Common myeloid progenitor, CD34-positive (primary cell): Measurements from ENCODE around the gene PTGIS.
A peak's percentile ranks its signal among the peaks of the same experiment; 100 is the strongest.

Experiments
- CTCF ChIA-PET: fragments of 350-600 bp; sonication (Branson Sonifier 250); formaldehyde crosslinking; loops from one replicate; lab custom pipeline; 2021; ENCODE audit warnings: antibody characterized with exemption; lab: Charles Lee
- POLR2A ChIA-PET: fragments of 350-600 bp; sonication (Branson Sonifier 250); formaldehyde crosslinking; loops from one replicate; lab custom pipeline; 2021; ENCODE audit warnings: antibody characterized with exemption; lab: Charles Lee
- DNase-seq, 3 donors: peaks; one replicate each; pipeline versions ENCODE4 v3.0.0 to v3.0.0-alpha.2; 2013
- H3K27ac ChIP-seq, 2 experiments: 1 replicate in 1 of 2; 2 replicates in 1 of 2; pipeline ENCODE4 v1.7.0; 2013; ENCODE audit warnings: inconsistent platforms in 2 of 2, low read length in 2 of 2, mild to moderate bottlenecking in 2 of 2, low read depth in 1 of 2, moderate library complexity in 1 of 2; ENCODE audit not compliant: severe bottlenecking in 2 of 2, insufficient read depth in 1 of 2, poor library complexity in 1 of 2
- H3K27me3 ChIP-seq, 5 experiments: replicated peaks in 2 of 5; 1 replicate in 3 of 5; 2 replicates in 2 of 5; pipeline versions ENCODE4 v1.6.1 to v1.7.0; 2013; ENCODE audit warnings: low read length in 4 of 5, mild to moderate bottlenecking in 2 of 5, moderate library complexity in 2 of 5, inconsistent platforms in 1 of 5; ENCODE audit not compliant: insufficient read depth in 5 of 5, control insufficient read depth in 4 of 5
- H3K36me3 ChIP-seq, 4 experiments: 1 replicate in 2 of 4; 2 replicates in 2 of 4; pipeline versions ENCODE4 v1.6.1 to v1.7.0; 2013; ENCODE audit warnings: low read length in 3 of 4, control low read depth in 1 of 4, mild to moderate bottlenecking in 1 of 4; ENCODE audit not compliant: control insufficient read depth in 4 of 4, insufficient read depth in 4 of 4
- H3K4me1 ChIP-seq, 4 experiments: 1 replicate in 3 of 4; 2 replicates in 1 of 4; pipeline versions ENCODE4 v1.6.1 to v1.7.1; 2013; ENCODE audit warnings: low read length in 3 of 4, mild to moderate bottlenecking in 3 of 4, control low read depth in 1 of 4, inconsistent platforms in 1 of 4, moderate library complexity in 1 of 4; ENCODE audit not compliant: control insufficient read depth in 4 of 4, insufficient read depth in 4 of 4; ENCODE audit errors: control extremely low read depth in 1 of 4
- H3K4me3 ChIP-seq, 7 experiments: 1 replicate in 4 of 7; 2 replicates in 3 of 7; pipeline versions ENCODE4 v1.5.1 to v1.7.0; 2013; ENCODE audit warnings: mild to moderate bottlenecking in 7 of 7, low read length in 6 of 7, moderate library complexity in 6 of 7, inconsistent platforms in 2 of 7, low read depth in 2 of 7, control low read depth in 1 of 7; ENCODE audit not compliant: insufficient read depth in 4 of 7, control insufficient read depth in 1 of 7; ENCODE audit errors: extremely low read depth in 1 of 7
- H3K9me3 ChIP-seq, 5 experiments: 1 replicate in 4 of 5; 2 replicates in 1 of 5; pipeline versions ENCODE4 v1.6.1 to v1.7.1; 2013; ENCODE audit warnings: low read length in 4 of 5, mild to moderate bottlenecking in 2 of 5, inconsistent platforms in 1 of 5, low read depth in 1 of 5, moderate library complexity in 1 of 5; ENCODE audit not compliant: control insufficient read depth in 4 of 5, insufficient read depth in 2 of 5; ENCODE audit errors: control extremely low read depth in 1 of 5
- WGBS: methylation state at CpG from one replicate; pipeline ENCODE4 v1.1.5; 2013; ENCODE audit not compliant: insufficient coverage; 5-methylcytosine and 5-hydroxymethylcytosine counted together

PTGIS gene

DNA sequence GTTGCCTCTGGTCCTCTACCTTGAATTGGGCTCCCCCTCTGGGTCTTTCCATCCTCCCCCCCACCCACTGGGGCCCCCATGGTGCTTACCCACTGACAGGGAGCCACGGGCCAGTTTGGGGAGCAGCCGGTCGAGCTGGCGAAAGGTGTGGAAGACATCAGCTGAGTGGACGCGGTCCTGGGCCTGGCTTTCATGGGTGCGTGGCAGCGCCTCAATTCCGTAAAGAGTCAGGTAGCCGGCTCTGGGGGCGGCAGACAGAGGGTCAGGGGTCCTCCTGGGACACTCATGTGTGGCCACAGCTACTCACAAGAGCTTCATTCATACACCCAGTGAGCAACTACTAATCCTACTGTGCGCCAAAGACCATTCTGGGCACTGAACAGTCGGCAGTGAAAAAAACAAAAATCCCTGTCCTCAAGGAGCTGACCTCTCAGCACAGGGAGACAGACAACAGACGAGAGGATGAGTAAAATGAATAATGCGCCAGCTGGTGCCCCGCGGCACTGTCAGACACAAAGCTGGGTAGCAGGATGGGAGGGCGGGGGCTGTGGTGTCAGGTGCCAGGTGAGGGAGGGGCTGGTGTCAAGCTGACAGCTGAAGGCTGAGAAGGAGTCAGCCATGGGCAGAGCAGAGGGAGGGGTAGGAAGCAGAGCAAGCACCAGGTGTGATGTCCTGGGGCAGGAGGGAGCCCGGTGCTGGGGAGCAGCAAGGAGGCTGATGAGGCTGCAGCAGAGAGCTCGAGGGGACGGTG is 28.3 kb downstream of the PTGIS start:
- Histone ChIP-seq H3K4me1 (peaks cover 0 to 8% (median 6%) of the 10 kb centered on the region in 4 experiments), H3K27me3 (peaks cover 0 to 16% (median 3%) of the 10 kb centered on the region in 5 experiments), H3K4me3 (no peak overlapping the region), H3K9me3 (peaks cover 0 to 8% (median 5%) of the 10 kb centered on the region in 5 experiments), H3K27ac (no peak overlapping the region), H3K36me3 (no peaks in the 10 kb centered on the region)
- CTCF ChIA-PET, result interaction anchor here (0.9 to 12.5 kb wide), 10 partner anchors 14 to 348 kb away, joined by 3 to 155 read pairs (median 4); no protein-coding TSS in a partner anchor
- POLR2A ChIA-PET, result interaction anchor here (0.6 kb wide), 1 partner anchor 1946 kb away, joined by 3 read pairs; no protein-coding TSS in a partner anchor
- no peak for DNase-seq
- 95% methylated on average over 20 of the region's 21 CpGs for WGBS

DNA sequence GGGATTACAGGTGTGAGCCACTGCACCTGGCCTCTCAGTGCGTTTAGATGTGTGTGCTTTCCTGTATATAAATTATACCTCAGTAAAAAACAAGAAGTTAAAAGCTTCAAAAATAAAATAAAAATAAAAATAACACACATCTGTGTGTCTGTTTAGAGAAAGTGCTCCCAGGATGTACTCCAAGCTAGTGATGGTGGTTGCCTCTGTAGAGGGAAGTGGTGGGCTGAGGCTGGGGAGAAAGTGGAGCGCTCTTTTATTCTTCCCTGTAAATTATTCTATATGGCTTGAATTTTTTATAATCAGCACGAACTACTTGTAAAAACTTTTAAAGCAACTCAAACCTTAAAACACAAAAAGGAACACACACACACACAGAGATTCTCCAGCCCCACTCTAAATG is 29.0 kb downstream of the PTGIS start:
- peaks cover 0 to 8% (median 5%) of the 10 kb centered on the region in 5 experiments for H3K9me3 ChIP-seq
- no peak overlapping the region for H3K27ac ChIP-seq
- DNase-seq, result no peak
- peaks cover 0 to 15% (median 9%) of the 10 kb centered on the region in 4 experiments for H3K4me1 ChIP-seq
- ChIA-PET CTCF (interaction anchor here (0.9 to 12.5 kb wide), 7 partner anchors 8 to 349 kb away, joined by 3 to 155 read pairs (median 4); no protein-coding TSS in a partner anchor), POLR2A (no interaction called here)
- no CpG with 5 or more reads among the region's 3 CpGs for WGBS
- H3K36me3 ChIP-seq, result no peaks in the 10 kb centered on the region
- peaks cover 0 to 16% (median 3%) of the 10 kb centered on the region in 5 experiments for H3K27me3 ChIP-seq
- no peak overlapping the region for H3K4me3 ChIP-seq

DNA sequence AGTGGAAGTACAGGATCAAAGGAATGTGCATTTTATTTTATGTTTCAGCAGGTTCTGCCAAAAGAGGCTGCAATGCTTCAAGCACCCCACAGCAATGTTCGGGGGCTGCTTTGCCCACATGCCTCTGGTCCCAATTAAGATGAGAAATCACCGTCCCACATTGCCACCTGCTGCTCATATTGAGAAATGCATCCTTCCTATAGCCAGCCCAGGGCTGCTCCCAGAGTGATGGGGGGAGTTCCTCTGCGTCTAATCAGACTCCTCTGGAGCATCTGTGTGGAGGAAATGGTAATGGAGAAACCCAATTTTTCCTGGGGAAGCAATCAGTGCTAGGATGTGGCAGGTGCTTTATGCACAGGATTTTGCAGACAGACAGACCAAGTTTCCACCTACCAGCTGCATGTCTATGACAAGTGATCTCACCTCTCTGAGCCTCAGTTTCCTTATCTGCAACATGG is 33.7 kb downstream of the PTGIS start:
- peak; percentile 65 to 82 (median 80) for DNase-seq

DNA sequence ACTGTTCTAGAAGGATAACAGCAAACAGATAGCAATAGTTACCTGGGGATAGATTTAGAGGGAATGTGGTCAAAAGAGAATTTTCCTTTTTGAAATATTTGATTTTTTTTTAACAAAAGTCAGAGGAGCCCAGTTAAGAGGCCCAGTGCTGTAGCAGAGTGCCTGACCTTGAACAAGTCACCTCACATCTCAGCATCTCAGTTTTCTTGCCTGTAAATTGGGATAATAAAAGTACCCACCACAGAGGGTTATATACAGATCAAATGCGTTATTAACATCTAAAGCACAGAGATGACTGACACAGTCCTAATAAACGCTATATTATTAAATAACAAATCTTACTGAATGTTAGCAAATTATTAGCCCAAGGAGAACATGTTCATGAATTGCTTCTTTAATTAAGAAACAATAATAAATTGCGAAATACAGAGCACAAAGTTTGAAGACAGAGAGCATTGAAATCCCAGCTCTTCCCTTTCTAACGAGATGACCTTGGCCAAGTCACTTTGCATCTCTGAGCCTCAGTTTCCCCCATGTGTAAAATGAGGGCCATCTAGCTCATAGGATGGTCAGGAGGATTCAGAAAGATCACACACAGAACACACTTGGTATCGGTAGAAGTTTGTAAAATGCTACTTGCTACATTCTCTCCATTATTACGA is 35.5 kb downstream of the PTGIS start:
- Histone ChIP-seq H3K27me3 (peaks cover 0 to 21% (median 0%) of the 10 kb centered on the region in 5 experiments), H3K4me1 (peaks cover 0 to 16% (median 9%) of the 10 kb centered on the region in 4 experiments), H3K36me3 (no peaks in the 10 kb centered on the region), H3K27ac (no peak overlapping the region), H3K4me3 (no peak overlapping the region), H3K9me3 (no peaks in the 10 kb centered on the region)
- ChIA-PET CTCF (interaction anchor here (1.0 to 1.6 kb wide), 2 partner anchors 199 to 201 kb away, joined by 3 read pairs; no protein-coding TSS in a partner anchor), POLR2A (no interaction called here)
- 100% methylated on average over 1 of the region's 6 CpGs for WGBS
- no peak for DNase-seq

More for the DNA sequence above, 33.7 kb downstream of the PTGIS start:
- H3K27me3 ChIP-seq, result peaks cover 0 to 21% (median 3%) of the 10 kb centered on the region in 5 experiments
- WGBS, result 0% methylated on average over 1 of the region's 3 CpGs
- CTCF ChIA-PET, result interaction anchor here (0.7 to 1.9 kb wide), 6 partner anchors 199 to 325 kb away, joined by 3 to 7 read pairs (median 4); no protein-coding TSS in a partner anchor
- no peak overlapping the region for H3K4me3 ChIP-seq
- POLR2A ChIA-PET, result interaction anchor here (0.6 kb wide), 1 partner anchor 275 kb away, joined by 4 read pairs; no protein-coding TSS in a partner anchor
- no peaks in the 10 kb centered on the region for H3K36me3 ChIP-seq
- H3K27ac ChIP-seq, result no peak overlapping the region
- peaks cover 0 to 7% (median 3%) of the 10 kb centered on the region in 5 experiments for H3K9me3 ChIP-seq
- H3K4me1 ChIP-seq, result peaks cover 0 to 16% (median 9%) of the 10 kb centered on the region in 4 experiments

DNA sequence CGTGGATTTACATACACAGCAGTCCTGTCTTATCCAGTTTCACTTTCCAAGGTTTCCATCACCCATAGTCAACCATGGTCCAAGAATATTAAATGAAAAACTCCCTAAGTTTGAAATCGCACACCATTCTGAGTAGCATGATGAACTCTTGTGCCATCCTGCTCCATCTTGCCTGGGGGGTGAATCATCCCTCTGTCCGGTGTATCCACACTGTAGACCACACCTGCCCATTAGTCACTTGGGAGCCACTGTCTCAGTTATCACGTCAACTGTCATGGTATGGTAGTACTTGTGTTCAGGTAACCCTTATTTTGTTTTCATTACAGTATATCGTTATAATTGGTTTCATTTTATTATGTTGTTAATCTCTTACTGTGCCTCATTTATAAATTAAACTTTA is 38.5 kb downstream of the PTGIS start:
- peaks cover 0 to 12% (median 0%) of the 10 kb centered on the region in 5 experiments for H3K27me3 ChIP-seq
- peaks cover 0 to 6% (median 4%) of the 10 kb centered on the region in 5 experiments for H3K9me3 ChIP-seq
- no peak overlapping the region for H3K4me3 ChIP-seq
- H3K36me3 ChIP-seq, result no peaks in the 10 kb centered on the region
- no peak overlapping the region for H3K27ac ChIP-seq
- peaks cover 0 to 6% (median 1%) of the 10 kb centered on the region in 4 experiments for H3K4me1 ChIP-seq
- 100% methylated on average over 2 of the region's 5 CpGs for WGBS
- DNase-seq, result no peak
- CTCF ChIA-PET, result interaction anchor here (1.6 kb wide), 1 partner anchor 12 kb away, joined by 5 read pairs; no protein-coding TSS in a partner anchor
- POLR2A ChIA-PET, result no interaction called here

DNA sequence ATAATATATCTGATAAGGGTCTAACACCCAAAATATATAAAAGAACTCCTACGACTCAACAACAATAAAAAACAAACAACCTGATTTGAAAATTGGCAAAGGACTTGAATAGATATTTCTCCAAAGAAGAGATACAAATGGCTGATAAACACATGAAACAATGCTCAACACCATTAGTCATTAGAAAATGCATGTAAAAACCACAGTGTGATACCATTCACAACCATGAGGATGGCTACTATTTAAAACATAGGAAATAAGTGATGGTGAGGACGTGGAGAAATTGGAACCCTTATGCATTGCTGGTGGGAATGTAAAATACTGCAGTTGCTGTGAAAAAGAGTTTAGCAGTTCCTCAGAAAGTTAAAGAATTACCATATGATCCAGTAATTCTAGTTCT is 41.4 kb downstream of the PTGIS start:
- Histone ChIP-seq H3K27me3 (peaks cover 0 to 4% (median 0%) of the 10 kb centered on the region in 5 experiments), H3K4me1 (no peaks in the 10 kb centered on the region), H3K27ac (no peak overlapping the region), H3K36me3 (no peaks in the 10 kb centered on the region), H3K9me3 (peaks cover 0 to 10% (median 7%) of the 10 kb centered on the region in 5 experiments), H3K4me3 (no peak overlapping the region)
- no CpG with 5 or more reads among the region's 2 CpGs for WGBS
- DNase-seq, result no peak
- ChIA-PET POLR2A (no interaction called here), CTCF (interaction anchor here (0.8 to 1.9 kb wide), 2 partner anchors 14 to 142 kb away, joined by 3 to 4 read pairs; no protein-coding TSS in a partner anchor)
